GM18868 (cell line): Measurements from ENCODE around the gene MGST1.
A peak's percentile ranks its signal among the peaks of the same experiment; 100 is the strongest.
"Not testable (repeated sequence)": the region's sequence is repeated elsewhere in the genome, so short reads cannot be mapped to it uniquely, and the experiment has no call there.

Source experiments
- ATAC-seq: cut with Tn5 transposase; IDR thresholded peaks from one replicate; pipeline ENCODE4 v1.9.1; 2021; ENCODE audit warnings: mild to moderate bottlenecking, moderate library complexity; ENCODE audit not compliant: unreplicated experiment

The MGST1 gene

DNA sequence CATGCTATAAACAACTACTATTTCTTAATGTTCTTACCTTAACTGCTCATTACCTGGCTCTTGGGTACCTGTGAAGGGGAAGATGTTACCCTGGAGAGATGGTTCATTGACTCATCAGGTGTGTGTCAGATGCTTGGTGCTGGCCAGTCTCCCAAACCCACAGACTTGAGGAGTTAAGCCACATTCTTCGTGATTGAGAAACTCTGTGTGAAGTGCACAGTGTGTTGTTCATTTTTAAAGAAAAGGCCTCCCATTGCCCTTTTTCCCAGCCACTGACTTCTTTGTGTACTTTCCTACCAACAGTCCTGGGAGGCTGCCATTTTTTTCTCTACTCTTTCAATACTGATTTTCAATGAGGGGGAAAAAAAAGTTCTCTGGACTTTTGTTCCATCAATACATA lies 3.2 kb downstream of the MGST1 start:
- ATAC-seq, result no peak

DNA sequence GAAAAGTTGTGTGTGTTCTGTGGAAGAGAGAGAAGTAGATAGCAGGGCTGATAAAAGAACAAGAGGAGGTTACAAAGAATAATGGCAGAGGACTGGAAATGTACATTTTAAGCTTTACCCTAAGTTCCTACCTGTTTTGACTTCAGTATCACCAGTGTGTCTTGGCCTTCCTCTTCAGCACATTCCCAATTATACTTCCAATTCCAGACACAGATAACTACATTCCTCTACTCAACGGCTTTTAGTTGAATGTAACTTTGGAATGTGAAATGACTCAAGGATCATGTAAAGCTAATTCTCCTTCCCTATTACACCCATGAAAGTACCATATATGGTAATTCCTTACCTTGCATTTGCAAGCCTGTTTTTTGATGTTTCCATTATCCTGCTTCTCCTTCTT lies 5.0 kb downstream of the MGST1 start:
- ATAC-seq, result no peak

DNA sequence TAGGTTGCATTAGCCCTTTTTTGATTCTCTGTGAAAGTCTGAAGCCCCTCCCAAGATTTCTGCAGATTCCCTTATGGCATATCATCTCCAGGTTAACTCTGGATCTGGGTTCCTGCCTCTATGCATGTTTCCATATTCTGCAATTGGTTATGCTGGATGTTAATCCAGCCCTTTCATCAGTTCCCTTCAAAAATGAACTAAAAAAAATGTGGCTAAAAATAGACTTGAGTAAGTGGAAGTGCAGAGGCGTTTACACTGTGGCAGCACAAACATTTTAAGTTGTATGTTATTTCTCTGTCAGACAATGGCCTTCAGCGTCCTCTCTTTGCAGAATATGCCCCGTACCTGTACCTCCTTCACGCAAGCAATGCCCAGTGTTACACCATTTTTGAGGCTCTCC lies 11.4 kb downstream of the MGST1 start:
- no peak for ATAC-seq

DNA sequence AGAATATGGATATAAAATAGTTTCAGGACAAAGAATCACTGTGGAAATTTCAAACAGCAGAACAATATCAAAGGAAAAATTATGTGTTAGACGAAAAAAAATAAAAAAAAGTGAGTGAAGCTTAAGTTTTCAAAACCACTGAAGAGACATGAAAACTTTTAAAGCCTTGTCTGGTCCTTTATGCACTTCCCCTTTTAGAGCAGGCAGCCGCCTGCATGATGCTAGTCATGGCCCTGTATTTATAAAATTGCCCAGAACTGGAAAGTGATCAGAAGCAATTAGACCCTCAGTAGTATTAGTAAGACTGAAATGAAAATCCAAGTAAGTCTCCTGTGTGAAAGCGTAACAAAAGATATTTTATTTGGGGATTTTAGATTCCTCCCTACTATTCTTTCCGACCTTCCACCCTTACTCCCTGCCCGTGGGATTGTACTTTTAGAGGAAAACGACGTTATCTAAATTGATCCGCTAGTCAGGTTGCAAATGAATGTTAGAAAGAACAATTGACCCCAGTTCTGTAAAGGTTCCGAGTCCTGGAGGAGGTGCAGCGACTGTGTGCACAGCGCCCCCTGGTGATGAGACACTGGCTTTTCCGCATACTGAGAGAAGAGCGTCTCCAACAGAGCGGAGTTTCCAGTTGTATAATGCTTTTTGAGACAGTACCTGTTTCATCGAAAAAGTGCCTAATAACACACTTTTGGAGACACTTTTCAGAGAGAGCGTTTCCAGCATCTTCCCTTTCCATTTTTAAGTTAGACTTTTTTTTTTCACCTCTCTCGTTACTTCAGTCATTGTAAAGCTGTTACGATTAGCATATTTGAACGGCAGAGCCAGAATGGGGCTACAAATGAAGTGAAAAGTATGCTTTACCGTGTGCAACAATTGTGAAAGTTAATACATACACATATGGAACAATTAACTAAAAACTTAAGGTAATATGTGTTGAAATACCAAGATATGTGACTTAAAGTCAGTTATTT lies 12.4 kb downstream of the MGST1 start:
- peak; percentile 64 for ATAC-seq

DNA sequence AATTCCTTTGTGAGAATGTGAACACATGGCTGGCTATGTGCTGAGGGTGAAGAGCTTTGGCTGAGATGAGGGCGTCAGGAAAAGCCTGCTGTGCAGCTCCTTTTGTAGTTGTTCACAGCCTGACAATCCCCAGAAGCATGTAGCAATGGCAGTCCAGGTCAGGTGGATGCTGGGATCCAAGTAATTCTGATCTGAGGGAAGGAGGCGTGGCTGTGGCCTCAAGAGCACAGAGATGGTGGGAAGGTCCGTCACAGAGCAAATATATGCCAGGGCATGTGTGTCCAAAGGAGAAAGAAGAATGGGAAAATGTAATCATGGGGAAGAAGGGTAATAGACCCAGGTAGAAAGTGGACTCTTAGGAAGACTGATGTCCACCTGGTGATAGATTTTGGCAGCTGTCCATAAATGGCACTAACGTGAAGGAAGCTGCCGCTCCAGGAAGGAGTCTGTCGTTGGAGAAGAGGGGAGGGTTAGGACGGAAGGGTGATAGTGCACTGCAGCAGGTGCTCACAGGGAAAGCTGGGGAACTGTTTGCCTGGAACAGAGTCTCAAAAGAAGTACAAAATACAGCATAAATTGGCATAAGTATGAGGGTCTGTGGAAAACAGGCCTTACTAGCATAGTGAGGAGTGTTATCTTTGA lies 13.8 kb downstream of the MGST1 start:
- ATAC-seq, result no peak

DNA sequence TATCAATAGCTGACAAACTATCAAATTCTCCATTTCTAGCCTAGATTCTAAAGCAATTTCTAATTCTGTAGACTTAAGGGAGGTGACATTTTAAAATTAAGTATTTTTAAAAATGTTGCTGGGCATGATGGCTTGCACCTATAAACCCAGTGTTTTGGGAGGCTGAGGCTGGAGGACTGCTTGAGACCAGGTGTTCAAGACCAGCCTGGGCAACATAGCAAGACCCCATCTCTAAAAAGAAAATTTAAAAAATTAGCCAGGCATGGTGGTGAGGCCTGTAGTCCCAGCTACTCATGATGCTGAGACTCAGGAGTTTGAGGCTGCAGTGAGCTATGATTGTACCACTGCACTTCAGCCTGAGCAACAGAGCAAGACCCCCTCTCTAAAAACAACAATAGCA lies 15.1 kb downstream of the MGST1 start:
- no peak for ATAC-seq

DNA sequence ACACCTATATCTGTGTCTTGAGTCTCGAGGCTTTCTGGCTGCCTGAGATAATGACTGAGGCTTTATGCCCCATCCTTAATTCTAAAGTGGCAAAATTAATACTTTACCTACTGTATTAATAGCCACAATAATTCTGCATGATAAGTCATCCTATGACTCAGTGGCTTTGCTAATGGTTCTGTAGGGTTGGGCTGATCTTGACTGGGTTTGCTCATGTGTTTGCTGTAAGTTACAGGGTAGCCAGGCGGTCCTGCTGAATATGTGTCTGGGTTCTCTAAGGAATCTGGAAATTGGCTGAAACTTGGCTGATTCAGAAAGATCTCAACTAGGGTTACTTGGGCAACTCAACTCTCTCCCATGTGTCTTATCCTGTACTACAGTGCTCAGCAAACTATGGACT lies 21.7 kb downstream of the MGST1 start:
- ATAC-seq, result no peak

DNA sequence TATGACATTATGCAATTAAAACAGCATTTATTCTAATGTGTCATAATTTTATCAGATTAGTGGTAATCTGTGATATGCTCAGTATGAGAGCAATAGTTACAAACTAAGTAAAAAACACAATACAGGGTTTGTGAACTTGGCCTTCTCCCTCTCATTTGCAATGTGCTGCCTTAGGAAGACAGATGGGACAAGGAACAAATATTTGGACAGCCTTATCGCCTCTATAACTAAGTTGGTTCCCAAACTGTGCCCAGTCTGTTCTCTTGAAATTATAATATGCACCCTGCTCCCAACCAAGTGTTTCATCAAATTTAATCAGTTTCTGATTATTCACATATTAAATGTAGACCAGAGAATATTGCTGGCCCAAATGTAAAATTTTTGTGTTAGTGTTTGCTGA lies 22.7 kb downstream of the MGST1 start:
- no peak for ATAC-seq

DNA sequence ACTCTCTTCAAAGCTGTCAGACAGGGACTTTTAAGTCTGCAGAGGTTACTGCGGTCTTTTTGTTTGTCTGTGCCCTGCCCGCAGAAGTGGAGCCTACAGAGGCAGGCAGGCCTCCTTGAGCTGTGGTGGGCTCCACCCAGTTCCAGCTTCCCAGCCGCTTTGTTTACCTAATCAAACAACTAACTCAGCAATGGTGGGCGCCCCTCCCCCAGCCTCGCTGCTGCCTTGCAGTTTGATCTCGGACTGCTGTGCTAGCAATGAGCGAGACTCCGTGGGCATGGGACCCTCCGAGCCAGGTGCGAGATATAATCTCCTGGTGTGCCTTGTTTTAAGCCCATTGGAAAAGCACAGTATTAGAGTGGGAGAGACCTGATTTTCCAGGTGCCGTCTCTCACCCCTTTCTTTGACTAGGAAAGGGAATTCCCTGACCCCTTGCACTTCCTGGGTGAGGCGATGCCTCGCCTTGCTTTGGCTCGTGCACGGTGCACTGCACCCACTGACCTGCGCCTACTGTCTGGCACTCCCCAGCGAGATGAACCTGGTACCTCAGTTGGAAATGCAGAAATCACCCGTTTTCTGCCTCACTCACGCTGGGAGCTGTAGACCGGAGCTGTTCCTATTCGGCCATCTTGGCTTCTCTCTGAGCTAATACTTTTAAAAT lies 35.3 kb downstream of the MGST1 start:
- not testable (repeated sequence) for ATAC-seq

DNA sequence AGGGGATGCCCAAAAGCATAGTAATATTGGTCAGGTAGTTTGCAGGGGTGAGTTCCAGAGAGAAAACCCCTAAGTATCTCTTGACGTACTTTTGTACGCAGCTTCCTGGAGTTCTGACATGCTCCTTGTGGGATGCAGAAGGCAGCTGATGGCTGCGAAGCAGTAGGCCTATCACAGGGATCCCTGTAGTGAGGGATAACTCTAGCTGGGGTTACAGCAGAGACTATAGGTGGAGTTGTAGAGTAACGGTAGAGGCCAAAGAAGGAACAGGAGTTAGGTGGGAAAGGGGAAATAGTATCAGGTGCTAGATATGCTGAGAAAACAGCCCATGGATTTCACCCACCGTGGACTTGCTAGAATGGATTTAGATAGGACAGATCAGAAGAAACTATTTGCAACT lies 37.3 kb downstream of the MGST1 start:
- no peak for ATAC-seq

DNA sequence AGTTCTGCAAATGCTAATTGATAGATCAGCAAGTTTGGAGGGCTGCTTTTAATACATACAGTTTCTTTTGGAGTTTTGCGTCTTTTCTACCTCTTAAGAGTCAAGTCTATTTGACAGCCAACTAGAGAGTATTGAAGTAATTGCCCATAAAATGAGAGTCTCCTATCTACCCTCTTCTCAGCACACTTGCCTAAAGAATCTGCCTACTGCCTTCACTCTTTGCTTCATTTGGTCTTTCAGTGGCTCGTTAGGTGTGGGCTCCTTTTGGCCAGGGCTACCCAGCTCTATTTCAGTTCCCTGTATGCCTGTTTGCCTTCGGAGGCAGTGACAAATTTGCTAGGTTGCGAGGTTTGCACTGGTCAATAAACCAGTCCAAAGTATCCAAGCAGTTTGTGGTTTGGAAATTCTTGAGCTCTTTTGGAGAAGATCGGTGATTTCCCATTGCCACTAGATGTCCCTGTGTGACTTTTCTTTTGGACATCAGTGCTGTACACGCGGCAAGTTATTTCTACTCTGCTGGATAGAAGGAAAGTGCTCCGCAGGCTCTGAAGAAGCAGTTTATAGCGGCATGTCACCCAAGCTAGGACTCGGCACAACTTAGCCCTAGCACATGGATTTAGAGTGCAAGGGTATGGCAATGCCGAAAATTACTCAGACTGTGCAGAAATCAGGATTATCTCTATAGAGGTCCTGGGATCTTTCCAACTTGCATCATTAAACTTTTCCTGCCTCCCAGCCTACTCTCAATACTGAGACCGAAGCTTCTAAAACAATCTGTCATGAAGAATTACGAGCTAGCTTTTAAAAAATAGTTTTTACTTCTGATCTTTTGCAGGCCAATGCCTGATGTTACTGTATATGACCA lies 38.6 kb downstream of the MGST1 start:
- ATAC-seq, result no peak

DNA sequence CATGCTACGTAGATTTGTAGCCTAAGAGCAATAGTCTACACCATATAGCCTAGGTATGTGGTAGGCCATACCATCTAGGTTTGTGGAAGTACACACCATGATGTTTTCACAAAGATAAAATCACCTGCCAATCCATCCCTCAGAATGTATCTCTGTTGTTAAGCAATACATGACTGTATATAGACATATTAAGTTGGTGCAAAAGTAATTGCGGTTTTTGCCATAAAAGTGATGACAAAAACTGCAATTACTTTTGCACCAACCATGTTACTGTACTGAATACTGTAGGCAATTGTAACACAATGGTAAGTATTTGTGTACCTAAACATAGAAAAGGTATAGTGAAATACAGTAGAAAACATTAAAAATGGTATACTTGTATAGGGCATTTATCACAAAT lies 40.5 kb downstream of the MGST1 start:
- ATAC-seq, result no peak

DNA sequence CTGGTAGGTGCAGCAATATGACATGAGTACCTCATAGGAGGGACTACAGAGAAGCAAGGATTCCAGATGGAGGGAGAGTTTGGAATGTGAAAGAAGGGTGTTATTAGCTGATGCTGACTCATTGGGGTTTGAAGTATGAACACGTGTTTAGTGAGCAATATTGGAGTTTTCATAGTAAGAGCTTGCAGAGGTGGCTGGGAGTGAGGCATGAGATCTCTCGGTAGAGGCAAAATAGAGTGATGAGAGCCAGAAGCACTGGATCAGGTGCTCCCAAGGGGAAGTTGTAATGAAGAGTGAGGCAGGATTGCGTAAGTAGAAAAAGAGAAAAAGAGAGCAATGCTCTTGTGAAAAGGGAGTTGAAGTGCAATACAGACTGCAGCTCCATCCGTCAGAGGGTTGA lies 42.1 kb downstream of the MGST1 start:
- no peak for ATAC-seq

DNA sequence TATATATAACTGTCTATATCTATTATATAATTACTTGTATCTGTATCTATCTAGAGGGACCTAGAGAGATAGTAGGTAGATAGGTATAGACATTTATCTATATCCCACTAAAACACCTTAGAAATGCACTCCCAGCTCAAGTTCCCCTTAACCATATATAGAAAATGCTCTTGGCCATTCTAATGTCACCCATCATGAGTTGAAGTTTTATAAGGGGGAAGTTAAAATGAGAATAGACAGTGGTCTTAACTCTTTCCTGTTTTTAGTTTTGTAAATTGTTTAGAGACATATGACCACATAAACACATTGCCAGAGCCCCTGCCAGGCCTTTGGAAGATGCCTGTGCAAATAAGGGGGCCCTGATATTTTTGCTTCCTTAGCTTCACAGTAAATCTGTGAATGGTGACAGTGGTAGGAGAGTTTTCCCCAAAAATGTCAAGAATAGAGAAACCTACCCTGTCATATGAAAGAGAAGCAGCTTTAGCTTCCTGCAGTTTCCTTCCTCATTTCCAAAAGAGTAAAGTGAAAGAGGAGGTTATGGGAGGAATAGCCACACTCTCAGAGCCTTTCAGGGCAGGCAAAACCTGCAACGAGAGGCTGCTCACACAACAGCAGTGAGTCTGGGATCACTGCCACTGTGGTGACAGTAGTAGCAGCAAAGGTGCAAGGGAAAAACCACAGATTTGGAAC lies 45.5 kb downstream of the MGST1 start:
- no peak for ATAC-seq

DNA sequence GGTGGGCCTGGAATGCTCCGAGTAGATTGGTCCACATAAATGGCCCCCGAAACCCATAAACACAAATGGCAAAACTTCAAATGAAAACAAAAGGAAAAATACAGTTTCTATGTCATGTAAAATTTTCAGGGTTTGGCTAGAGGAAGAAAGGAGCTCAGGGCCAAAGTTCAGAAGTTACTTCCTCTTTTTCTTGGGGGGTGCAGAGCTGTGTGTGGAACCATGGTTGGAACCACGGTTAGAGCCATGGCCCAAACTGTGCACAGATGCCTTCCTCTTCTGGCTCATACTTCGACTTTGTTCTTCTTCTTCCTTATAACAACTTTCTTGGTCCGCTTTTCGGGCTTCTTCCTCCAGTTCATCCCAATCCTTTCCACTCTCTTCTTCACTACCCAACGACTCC lies 51.7 kb downstream of the MGST1 start:
- ATAC-seq, result no peak

DNA sequence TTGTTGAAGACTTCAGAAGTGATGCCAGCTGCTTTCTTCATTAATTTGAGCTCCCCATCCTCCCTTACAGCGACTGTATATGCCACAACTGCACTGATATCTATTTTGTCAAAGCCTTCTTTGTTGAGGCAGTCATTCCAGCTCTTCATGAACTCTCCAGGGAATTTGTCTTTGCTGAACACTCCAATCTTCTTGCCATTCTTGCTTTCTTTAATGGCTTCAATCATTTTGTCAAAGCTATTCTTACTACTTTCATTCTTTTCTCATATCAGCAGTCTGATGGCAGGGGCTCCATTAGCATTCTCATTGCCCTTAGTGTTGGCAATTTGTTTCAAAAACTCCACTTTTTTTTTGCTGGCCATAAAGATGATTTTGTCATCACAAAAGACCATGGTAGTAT lies 54.4 kb downstream of the MGST1 start:
- ATAC-seq, result not testable (repeated sequence)

DNA sequence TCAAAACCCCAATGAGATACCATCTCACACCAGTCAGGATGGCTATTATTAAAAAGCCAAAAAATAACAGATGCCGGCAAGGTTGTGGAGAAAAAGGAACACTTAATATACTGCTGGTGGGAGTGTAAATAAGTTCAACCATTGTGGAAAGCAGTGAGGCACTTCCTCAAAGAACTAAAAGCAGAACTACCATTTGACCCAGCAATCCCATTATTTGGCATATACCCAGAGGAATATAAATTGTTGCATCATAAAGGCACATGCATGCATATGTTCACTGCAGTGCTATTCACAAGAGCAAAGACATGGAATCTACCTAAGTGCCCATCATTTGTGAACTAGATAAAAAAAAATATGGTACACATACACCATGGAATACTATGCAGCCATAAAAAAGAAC lies 59.9 kb downstream of the MGST1 start:
- ATAC-seq, result no peak
